Measurements from ENCODE around the gene HDAC4.
A peak's percentile ranks its signal among the peaks of the same experiment; 100 is the strongest.

HDAC4 gene

GRCh38 chr2:239369631-239370161 lies 31.1 kb downstream of the HDAC4 start:
- peak; percentile 69 for DNase-seq (ENCODE audit: low spot score)

DNA sequence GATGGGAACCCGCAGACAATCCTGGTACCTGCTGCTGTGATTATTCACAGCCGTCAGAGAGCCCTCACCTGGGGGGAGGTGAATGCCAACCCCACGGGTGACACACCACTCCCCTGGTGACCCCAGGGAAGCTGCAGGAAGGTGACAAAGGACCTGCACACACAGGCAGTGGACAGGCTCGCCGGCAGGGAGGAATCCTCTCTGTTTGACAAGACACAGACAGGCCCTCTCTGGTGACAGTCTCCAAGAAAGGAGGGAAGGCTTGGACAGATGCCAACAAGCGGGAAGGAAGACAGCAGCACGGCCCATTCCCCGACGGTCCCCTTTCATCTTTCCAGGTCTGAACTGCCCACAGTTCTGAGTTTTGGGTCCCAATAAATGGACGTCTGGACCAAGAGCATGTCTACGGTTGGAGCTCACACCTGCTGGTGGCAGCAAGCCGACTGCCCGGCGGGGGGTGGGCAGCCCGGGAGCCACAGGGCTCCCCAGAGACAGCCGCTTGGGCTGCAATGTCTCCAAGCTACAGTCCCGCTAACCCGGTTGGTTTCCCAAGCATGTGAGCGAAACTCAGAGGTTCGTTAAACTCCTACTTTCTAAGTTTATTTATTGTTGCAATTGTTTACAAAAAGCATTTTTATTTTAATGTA lies 31.8 kb downstream of the HDAC4 start:
- DNase-seq (ENCODE audit: low spot score), result no peak

DNA sequence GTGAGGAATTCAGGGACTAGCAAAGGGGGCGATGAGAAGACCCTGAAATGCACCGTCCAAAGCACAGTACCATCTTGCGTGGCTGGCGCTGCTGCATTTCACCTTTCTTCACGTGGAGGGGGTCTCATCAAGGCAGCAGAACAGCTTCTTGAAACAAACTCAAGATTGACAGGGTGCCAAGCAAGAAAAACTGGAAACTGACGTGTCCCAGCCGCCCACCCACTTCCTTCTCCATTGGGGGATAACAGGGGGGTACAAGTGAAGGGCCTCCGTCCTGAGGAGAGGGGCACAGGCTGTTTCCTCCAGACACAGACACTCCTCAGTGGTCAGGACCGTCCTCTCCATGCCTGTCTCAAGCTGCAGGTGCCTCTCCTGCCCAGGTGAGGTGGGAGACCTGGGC lies 32.5 kb downstream of the HDAC4 start:
- DNase-seq (ENCODE audit: low spot score), result no peak

DNA sequence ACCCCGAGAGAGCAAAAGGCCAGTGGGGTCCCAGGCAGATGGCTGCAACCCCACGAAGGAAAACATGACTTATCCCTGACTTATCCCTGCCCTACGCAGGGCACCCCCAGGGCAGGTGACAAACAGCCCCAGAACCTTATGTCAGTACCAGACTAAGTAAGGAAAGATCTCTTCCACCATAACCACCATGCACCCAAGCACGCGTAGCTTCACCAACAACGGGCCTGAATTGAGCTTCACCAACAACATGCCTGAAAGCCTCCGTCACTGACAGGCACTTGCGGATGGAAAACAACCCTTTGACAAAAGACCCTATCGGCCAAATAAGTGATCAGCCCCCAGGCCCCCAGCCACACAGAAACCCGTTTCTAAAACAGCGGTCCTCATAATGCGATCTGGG lies 34.1 kb downstream of the HDAC4 start:
- DNase-seq (ENCODE audit: low spot score), result no peak

- no peak for DNase-seq (ENCODE audit: low spot score)
Observed at GRCh38 chr2:239365782-239366435, 34.9 kb downstream of the HDAC4 start.

DNA sequence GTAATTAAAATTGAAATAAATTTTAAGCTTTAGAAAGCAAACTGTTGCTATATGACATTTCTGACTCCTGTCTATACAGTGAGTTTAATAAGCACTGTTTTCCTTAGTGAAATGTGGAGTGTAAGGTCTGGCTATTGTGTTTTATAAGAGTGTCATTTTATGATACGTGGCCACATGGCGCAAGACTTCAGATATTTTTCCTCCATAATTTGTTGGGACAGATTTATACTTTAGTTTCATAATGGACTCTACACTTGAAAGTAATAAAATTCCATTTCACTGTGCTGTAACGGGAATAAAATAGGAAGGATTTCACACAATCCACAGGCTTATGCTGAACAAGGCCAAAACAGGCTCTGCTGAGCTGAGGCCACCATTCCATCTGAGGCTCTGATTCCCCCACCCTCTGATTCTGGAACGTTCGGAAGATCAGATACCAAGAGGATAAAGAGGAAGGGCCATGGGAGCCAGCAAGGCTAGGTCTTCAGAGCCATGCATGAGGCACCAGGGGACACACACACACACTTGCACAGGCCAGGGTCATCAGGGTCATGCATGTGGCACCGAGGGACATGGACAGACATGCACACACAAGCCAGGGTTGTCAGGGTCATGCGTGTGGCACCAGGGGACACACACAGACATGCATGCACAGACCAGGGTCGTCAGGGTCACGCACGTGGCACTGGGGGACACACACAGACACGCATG lies 35.6 kb downstream of the HDAC4 start:
- DNase-seq (ENCODE audit: low spot score), result no peak

DNA sequence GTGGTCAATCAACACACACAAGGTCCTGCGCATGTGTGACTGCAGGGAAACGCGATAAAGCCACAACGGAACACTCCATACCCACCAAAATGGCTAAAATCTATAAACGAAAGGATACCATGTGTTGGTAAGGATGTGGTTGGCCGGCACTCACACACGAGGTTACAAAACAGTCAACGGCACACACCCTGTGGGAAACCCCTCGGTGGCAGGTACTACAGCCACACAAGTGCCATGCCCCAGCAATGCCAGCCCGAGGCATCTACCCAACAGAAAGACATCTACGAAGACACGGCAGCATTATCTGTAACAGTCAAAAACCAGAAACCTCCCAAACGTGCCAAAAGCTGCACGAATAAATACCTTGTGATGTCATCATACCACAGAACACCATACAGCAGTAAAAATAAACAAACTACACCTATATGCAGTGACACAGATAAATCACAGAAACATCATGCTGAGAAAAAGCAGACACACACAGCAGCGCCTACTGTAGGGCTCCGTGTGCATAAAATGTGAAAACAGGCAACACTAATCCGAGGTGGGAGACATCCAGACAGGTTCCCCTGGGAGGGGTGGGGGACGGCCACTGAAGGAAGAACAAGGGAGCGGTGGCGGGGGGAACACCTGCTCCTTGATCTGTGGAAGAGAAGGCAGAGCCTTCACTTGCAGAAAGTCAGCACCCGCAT lies 36.7 kb downstream of the HDAC4 start:
- no peak for DNase-seq (ENCODE audit: low spot score)

- no peak for DNase-seq (ENCODE audit: low spot score)
Observed at GRCh38 chr2:239362507-239362906, 38.3 kb downstream of the HDAC4 start.

GRCh38 chr2:239361311-239361642 lies 39.5 kb downstream of the HDAC4 start:
- no peak for DNase-seq (ENCODE audit: low spot score)

- no peak for DNase-seq (ENCODE audit: low spot score)
Observed at GRCh38 chr2:239360421-239361310, 40.2 kb downstream of the HDAC4 start.

DNA sequence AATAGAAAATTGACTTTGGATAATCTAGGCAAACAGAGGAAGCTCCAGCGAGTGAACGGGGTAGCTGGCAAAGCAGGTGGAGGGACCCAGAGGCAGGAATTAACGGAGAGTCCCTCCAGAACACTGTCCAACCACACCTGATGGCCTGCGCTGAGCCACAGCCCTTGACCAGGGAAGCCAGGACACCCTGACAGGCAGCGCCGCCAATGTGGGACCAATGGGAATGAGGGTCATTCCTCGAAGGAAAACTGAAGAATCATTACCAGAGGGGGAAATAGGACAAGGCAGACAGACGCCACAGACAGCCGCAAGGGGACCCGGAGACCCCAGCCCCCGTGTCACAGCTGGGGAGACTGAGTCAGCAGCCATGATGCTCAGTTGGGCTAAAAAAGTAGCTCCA lies 40.8 kb downstream of the HDAC4 start:
- DNase-seq (ENCODE audit: low spot score), result no peak

DNA sequence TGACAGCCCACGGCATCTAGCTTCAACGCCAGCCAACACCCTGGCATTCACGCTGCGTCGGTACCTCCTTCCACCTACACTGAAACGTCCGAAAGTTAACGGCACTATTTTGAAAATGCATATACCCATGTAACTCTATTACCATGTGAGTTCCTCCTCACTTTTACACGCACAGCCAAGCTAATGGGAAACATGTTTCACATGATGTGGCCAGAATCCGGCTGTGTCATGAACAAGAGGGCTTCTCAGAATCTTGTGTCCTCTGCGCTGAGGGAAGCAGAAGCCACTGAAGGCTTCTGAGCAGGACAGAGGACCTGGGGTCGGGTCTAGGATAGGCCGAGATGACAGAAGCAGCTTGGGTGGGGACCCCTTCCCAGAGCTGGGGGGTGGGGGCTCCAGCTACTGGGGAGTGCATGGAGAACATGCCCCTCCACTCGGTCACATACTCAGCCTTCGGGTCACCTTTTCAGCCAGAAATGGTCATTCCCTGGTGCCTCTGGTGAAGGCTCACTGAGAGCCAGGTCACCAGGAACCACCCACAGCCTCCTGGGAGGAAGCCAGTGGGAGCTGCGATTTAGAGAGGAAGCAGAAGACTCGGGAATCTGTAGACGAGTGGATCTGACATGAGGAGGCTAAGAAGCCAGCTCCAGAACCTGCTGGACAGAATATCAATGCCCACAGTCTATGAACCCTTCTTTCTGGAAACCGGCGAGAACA lies 41.5 kb downstream of the HDAC4 start:
- DNase-seq (ENCODE audit: low spot score), result no peak

DNA sequence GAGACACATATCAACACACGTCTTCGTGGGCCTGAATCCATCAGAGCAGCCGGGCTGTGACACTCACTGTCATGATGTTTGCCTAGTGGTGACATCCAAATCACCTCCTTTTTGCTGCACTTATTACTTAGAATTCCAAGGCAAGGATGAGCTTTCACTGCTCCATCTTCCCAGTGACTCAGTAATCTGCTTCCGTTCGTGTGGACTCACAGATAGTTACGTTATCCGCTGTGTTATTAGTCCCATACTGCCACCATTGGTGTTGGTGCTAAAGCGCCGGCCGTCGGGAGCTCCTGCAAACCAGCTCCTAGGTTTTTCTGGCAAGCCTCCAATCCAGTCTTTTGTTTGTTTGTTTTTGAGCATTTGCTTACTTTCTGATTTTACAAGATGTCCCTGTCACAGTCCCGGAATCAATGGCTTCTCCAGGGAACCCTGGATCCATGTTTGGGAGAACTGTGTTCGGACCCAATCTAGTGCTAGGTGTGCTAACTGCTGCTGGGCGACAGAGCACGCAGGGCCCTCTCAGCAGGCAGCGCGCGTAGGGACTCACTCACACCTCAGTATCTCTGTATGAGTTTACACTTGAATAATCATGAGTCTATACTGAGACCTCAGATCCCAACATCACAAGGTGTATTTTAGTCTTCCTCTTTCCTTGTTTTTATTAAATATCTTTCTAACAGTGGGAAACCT lies 42.6 kb downstream of the HDAC4 start:
- DNase-seq (ENCODE audit: low spot score), result peak; percentile 65

DNA sequence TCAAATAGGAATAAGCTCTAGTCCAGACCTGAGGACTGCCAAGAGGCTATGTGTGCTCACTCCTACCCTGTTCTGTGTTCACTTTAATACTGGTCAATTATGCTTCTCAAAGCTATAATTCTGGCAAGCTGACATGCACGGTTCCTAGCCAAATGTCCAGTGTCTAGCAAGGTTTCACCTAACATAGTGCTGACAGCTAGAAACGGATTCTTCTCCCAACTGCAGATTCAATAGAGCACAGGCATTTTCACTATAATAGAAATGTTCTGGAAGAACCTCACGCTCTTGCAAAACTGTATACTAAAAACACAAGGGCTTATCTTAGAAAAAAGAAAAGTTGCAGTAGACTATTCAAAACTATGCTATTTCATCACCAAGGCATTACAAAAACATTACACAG lies 45.1 kb downstream of the HDAC4 start:
- no peak for DNase-seq (ENCODE audit: low spot score)

- no peak for DNase-seq (ENCODE audit: low spot score)
Observed at GRCh38 chr2:239355139-239355538, 45.7 kb downstream of the HDAC4 start.

DNA sequence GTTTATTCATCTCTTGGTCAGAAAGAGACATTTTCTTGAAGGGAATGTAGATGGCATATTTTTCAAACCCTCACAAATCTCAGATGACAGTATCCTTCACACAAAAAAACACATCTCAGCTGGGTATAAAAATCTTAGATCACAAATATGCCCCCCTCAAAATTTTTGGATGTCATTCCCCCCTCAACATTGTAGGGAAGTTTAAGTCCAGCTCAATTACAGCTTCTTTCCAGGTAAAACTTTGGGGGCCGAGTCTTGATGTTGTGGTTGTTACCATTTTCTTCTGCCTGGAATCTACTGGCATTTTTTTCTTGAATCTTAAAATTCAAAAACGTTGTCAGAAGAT lies 46.1 kb downstream of the HDAC4 start:
- DNase-seq (ENCODE audit: low spot score), result no peak

DNA sequence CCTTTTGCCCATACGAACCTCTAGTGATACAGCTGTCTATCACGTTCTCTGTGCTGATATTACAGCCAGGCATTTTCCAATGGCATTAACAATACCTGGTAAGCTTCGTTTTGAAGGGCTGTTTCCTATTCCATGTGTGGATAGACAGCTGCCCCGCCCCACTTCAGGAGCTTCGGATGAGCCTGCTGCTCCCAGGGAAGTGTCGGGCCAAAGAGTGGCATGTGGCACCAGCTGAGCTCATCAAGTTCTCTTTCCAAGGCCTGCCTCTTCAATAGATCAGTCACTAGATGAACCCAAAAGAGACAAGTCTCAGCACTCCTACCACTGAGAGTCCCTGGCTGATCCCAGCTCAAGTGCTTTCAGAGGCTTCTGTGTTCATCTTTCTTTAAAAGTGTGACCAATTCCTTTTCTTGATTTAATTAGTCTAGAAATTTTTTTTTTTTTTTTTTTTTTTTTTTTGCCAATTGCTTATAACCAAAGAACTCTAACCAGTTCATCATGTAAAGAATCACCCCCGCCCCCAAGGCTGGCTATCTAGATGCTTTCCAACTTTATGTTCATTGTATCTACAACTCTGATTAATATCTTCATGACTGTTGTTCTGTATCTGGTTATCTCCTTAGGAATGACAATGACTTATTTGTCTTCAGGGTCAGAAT lies 46.6 kb downstream of the HDAC4 start:
- DNase-seq (ENCODE audit: low spot score), result no peak

DNA sequence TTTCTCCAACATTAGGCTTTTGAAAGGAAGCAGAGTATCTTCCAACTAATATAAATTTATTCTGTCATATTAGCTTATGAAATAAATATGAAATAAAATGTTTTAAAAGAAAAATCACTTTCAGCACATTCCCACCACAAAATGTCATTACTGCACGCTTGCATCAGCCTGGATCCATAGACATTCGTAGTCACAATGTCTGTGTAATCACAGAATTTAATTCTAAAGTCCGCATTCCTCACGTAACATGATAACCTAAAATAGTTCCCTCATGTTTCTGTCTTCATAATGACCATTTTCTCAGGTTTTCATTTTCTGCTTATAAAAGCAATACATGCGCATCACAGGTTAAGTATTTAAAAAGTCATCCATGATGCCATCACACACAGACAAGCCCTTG lies 47.1 kb downstream of the HDAC4 start:
- DNase-seq (ENCODE audit: low spot score), result no peak

- DNase-seq (ENCODE audit: low spot score), result no peak
Observed at GRCh38 chr2:239351687-239352086, 49.1 kb downstream of the HDAC4 start.
